ENCODE results near the gene USP15. TPM values are rescaled to one million over a fixed set of nuclear protein-coding genes. Genes with fewer than 3 reads are reported as not detected.

USP15 gene
- total and polyA plus RNA-seq, 2 of the 8 experiments (the other 6 are each of a cell fraction or from before 2014, with no cell fraction given), result 12.7 to 38.6 TPM

DNA sequence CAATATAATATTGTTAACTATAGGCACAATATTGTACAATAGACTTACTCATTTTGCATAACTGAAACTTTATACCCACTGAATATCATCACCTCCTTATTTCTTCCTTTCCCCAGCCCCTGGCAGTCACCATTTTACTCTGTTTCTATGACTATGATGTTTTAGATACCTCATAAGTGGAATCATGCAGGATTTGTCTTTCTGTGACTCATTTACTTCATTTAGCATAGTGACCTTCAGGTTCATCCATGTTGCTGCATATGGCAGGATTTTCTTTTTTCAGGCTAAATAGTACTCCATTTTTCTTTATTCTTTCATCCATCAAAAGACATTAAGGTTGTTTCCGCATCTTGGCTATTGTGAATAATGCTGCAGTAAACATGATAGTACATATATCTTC lies 18.9 kb downstream of the USP15 start (continued):
- TF ChIP-seq, protein P1, sequence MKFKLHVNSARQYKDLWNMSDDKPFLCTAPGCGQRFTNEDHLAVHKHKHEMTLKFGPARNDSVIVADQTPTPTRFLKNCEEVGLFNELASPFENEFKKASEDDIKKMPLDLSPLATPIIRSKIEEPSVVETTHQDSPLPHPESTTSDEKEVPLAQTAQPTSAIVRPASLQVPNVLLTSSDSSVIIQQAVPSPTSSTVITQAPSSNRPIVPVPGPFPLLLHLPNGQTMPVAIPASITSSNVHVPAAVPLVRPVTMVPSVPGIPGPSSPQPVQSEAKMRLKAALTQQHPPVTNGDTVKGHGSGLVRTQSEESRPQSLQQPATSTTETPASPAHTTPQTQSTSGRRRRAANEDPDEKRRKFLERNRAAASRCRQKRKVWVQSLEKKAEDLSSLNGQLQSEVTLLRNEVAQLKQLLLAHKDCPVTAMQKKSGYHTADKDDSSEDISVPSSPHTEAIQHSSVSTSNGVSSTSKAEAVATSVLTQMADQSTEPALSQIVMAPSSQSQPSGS (IDR thresholded peaks at IDR 0.05; ENCODE audit: low read length), result no peak
- no peak for TF ChIP-seq RAD21 (IDR thresholded peaks at IDR 0.05 in 1 of 2, conservative IDR thresholded peaks at IDR 0.05 in 1 of 2; ENCODE audit: low read depth in 2 of 2, low read length in 2 of 2)
- TF ChIP-seq POU5F1 (IDR thresholded peaks at IDR 0.05; ENCODE audit: low read depth, low read length), result no peak
- no peak for TF ChIP-seq TAF1 (IDR thresholded peaks at IDR 0.05; ENCODE audit: low read depth, low read length)
- no peak for TF ChIP-seq NANOG (IDR thresholded peaks at IDR 0.05; ENCODE audit: insufficient read depth, low read depth, low read length, poor library complexity, severe bottlenecking)
- no peak for TF ChIP-seq PHF8 (conservative IDR thresholded peaks at IDR 0.05; ENCODE audit: low read depth, low read length)
- no peak for TF ChIP-seq TEAD4 (IDR thresholded peaks at IDR 0.05; ENCODE audit: low read depth, low read length)
- TF ChIP-seq POLR2A (IDR thresholded peaks at IDR 0.05; ENCODE audit: control extremely low read depth in 1 of 2, low read depth in 2 of 2, low read length in 2 of 2), result no peak
- no peak for TF ChIP-seq SUZ12 (IDR thresholded peaks at IDR 0.05; ENCODE audit: low read length)
- TF ChIP-seq BCL11A (IDR thresholded peaks at IDR 0.05; ENCODE audit: low read depth in 2 of 2, low read length in 2 of 2), result no peak
- no peak for TF ChIP-seq MAFK (IDR thresholded peaks at IDR 0.05; ENCODE audit: low read depth, low read length)
- no peak for TF ChIP-seq SP4 (IDR thresholded peaks at IDR 0.05; ENCODE audit: low read length)
- TF ChIP-seq ZNF274 (IDR thresholded peaks at IDR 0.05; ENCODE audit: borderline replicate concordance, extremely low read depth, low read length), result no peak
- TF ChIP-seq SIRT6 (IDR thresholded peaks at IDR 0.05; ENCODE audit: low read length), result no peak
- TF ChIP-seq HDAC2 (IDR thresholded peaks at IDR 0.05; ENCODE audit: borderline replicate concordance in 1 of 2, low read depth in 2 of 2, low read length in 2 of 2), result no peak
- TF ChIP-seq CEBPB (IDR thresholded peaks at IDR 0.05; ENCODE audit: low read depth, low read length), result no peak
- no peak for TF ChIP-seq SIX5 (IDR thresholded peaks at IDR 0.05; ENCODE audit: low read depth, low read length)
- no peak for TF ChIP-seq TBP (IDR thresholded peaks at IDR 0.05; ENCODE audit: low read depth, low read length)

Data from H1 (cell line).